GM19324 (cell line): ENCODE measurements around the gene ZNF343.
A peak's percentile ranks its signal among the peaks of the same experiment; 100 is the strongest.
"Not testable (repeated sequence)": the region's sequence is repeated elsewhere in the genome, so short reads cannot be mapped to it uniquely, and the experiment has no call there.

ENCODE experiments used
- ATAC-seq: cut with Tn5 transposase; IDR thresholded peaks from one replicate; pipeline ENCODE4 v1.9.1; 2021; ENCODE audit warnings: mild to moderate bottlenecking, moderate library complexity; ENCODE audit not compliant: unreplicated experiment, low FRiP score

ZNF343 gene

DNA sequence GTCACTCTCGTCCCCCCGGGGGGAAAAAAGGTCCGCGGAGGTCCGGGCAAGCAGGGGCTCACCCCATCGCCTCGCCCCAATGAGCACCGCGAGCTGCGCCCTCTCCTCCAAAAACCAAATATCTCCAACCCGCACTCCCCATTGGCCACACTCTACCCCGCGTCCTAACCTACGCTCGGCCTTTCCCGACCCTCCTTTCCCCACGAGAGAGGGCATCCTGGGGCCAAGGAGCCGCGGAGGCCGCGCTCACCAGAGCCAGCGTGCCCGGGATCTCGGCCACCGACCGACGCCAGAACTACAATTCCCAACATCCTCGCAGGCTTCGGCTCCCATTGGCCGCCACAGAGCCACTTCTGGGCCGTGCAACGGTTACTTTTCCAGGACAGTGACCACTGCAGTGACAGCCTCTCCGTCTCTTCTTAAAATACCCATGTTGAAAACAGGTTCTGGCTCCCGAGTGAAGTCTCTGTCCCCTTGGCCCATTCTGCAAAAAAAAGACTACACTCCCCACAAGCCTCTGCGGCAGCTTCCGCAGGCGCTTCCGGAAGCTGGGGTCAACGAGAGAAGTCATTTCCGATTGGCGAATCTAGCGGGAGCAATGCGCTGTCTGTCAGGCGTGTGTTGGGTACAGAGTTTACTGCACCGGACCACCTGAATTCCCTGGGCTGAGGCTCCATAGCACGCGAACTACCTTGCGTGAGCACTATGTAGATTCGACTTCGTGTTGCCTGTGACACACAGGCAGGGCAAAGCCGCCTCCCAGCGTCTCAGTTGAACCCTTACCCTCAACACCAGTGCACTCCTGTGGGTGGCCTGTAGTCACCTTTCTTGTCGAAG, at the start of gene ZNF343:
Gene ZNF343, minus strand, starts transcription at position 285 of the 837 bp plus-strand sequence. CDS start 15,020 bp downstream, outside the sequence.
- peak; percentile 92 for ATAC-seq

DNA sequence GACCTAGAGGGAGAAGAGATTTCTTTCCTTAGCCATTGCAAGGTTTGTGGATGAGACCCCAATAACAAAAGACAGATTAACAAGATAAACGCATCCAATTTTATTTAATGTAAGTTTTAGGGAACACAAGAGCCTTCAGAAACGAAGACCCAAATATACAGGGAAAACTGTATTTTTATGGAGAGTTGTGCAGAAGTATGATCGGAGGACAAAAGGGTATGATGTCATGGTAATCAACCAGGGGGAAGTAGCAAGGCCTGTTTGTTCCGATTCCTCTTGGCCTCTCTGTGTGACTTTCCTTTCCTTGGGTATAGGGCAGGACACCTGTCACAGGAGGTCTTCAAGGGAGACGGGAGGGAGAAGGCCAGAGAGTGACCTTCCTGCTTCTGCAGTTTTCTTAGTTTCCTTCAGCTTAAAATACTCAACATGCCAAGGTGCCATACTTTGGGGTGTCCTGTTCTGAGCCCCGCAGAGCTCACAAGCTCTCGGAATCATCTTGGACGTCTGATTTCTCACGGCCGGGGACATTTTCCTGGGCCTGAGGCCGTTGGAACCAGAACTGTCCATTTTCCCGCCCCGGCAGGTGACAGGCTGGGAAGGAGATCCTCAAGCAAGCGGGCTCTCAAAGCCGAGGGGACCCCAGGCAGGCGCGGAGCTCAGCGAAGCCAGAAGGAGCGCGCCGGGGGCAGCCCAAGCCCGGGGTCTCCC, 49.3 kb upstream of the ZNF343 start:
- ATAC-seq = no peak

DNA sequence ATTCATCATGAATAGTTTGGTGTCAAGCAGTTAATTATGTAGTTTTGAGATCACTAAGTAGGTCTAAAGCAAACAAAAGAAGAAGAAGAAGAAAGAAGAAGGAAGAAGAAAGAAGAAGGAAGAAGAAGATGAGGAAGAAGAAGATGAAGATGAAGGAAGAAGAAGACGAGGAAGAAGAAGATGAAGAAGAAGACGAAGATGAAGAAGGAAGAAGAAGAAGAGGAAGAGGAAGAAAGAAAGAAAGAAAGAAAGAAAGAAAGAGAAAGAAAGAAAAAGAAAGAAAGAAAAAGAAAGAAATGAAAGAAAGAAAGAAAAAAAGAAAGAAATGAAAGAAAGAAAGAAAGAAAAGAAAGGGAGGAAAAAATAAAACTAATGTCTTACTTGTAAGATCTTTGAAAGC, 36.9 kb upstream of the ZNF343 start:
- no peak for ATAC-seq

DNA sequence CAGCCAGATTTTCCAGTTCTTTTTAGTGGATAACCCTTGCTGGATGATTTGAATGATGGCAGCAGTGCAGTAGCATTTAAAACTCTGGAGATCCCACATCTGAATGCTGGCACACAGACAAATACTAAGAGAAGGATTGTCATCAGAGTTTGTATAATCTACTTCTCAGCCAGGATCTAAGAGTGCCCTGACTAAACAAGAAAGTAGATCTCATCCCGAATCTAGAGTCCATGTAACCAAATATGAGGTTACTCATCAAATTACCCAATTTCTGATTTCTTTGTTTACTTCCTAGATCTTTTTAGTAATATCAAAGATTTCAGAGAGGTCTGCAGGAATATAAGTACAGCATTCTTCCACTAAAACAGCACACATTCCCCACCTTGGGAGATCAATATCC, 35.5 kb upstream of the ZNF343 start:
- ATAC-seq = no peak

DNA sequence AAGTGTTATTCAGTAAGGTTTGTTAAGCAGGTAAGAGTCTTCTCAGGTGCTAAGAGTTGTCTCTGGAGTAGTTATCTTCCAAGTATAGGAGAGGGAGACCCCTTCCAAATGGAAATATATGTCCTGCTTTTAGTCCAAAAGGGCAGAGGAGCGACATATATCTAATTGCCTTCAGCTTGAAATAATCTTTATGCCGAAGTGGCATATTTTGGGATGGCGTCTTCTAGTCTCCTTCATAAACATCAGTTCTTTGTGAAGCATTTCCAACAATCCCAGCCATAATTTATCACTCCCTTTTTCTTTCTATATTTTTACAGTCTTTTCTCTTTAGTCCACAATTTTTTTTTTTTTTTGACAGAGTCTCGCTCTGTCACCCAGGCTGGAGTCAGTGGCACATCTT, 33.6 kb upstream of the ZNF343 start:
- ATAC-seq = no peak

DNA sequence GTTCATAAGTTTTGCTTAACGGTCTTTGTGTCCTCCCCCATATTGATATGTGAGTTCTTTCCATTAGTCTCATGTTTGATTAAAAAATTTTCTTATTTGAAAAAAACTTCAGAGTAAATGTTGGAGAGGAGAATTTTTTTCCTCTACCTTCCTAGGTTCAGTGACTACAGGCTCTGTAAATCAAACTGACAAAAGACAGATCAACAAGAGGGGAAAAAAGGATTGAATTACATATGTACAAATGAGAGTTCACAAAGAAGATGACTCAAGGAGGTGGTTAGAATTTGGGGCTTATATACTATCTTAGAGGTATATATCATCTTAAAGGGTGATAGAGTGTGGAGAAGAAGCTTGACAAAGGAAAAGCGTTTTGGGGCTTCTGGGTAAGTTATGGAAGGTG, 33.2 kb upstream of the ZNF343 start:
- ATAC-seq = no peak

DNA sequence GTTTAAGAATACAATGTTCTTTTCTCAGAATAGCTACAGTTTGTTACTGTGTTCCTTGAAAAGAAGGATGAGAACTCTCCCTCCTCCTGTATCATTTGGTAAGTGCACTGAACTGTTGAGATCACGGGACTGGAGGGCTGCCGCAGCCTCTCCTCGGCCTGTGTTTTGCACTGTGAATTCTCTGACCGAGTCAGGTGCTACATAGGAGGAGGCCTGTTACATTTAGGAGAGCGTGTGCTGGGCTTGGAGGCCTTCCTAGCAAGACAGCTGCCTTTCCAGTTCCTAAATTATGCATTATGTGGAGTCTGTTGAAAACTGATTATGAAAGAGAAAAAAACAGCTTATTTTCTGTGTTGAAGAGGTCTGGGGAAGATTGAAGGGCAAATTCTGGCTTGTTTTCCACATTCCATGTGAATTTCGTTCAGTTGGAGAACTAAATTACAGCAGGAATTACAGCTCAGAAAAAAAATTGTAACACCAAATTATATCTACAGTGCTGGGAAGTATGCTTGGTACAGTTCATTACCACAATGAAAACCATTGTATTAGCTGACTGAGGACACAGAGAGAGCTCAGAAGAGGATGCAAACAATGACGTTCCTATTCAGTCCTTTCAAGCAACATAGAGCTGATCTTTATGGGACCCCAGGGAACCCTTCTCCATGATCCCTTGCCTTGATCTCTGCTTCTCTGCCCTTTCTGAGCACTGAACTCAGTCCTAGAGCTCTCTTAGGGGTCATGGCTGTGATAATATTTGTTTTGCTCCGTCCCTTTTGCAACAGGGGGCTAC, 30.4 kb upstream of the ZNF343 start:
- no peak for ATAC-seq

DNA sequence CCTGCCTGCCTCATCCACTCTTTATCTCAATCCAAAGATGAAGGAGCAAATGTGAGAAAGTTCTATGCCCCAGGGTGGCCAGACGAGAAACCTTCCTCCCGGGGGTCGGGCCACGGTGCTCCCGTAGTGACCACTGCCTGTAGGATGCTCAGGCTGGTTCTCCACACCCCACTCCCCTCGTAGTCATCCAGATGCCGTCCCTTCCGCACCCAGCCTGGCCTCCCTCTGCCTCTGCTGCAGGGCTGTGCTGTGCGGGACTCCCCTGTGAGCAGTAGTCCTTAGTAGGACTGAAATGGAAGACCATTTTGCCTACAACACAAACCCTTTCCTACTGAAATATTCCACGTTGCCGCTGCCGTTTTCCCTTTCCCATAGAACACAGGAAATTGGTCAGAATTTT, 29.6 kb upstream of the ZNF343 start:
- ATAC-seq = no peak

DNA sequence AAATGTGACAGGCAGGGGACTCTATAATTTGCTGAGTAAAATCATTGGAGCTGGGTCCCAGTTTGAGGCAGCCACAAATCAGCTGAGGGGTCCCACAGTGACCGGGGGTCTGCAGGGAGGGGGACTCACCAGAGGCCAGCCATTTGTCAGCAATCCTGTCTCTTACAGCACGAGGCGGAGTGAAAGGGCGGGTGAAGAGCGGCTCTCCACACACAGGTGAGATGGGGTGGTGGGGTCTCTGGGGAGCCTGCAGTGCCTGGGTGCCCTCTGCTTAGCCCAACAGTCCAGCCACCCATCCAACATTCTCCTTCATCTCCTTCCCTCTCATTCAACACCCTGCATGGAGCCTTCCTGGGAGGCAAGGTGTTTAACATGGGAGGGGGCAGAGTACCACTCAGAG, 28.4 kb upstream of the ZNF343 start:
- no peak for ATAC-seq

DNA sequence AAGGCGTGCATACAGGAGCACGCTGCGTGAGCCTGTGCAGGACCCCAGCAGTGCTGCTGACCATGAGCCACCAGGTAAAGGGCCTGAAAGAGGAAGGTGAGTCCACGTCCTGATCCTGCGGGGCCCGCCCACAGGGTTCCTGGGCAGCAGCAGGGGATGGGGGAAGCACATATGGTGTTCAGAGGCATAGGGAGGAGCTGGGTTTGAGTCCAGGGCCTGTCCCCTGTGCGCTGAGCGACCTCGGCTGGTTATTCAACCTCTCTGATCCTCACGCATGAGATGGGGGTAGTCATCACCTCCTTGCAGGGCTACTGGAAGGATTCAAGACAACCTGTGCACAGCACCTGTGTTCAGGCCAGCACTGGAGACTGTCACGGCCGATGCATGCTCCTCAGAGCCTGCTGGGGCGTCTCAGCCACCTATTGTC, 27.9 kb upstream of the ZNF343 start, which contains the start of gene TMC2:
Gene TMC2, plus strand, starts transcription at position 14 of the 427 bp plus-strand sequence. Its CDS starts 49 bp downstream, at position 63.
- ATAC-seq = no peak

DNA sequence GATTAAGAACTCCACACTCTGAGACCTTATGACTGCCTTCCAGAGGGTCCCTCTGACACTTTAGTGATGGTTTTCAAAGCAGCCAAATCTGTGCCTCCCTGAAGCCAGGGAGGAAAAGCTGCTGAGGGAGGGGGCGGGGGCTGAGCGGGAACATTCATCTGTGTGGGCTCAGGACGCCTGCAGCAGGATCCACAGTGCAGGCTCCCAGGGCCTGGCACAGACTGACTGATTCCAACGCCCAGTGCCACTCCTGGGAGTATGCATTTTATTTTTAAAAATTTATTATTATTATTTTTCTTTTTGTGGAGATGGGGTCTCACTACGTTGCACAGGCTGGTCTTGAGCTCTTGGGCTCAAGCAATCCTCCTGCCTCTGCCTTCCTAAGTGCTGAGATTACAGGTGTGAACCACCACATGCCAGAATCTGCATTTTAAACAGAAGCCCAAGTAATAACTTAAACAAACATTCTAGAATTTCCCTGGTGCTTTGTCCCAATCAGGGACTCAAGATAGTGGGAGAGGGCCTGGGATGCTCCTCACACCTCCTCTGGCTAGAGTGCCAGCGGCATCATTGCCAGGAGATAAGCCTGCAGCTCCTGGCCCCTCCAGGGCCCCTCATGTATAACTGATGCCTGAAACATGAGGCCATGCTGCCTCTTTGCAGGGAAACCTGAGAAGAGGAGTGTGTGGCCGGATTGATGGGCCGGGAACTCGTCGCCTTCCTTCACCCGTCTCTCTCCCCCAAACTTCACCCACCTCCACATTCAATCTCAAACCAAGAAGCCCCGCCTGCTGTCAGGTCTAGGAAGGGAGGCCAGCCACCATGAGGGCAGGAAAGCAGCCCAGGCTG, 27.2 kb upstream of the ZNF343 start:
- no peak for ATAC-seq

DNA sequence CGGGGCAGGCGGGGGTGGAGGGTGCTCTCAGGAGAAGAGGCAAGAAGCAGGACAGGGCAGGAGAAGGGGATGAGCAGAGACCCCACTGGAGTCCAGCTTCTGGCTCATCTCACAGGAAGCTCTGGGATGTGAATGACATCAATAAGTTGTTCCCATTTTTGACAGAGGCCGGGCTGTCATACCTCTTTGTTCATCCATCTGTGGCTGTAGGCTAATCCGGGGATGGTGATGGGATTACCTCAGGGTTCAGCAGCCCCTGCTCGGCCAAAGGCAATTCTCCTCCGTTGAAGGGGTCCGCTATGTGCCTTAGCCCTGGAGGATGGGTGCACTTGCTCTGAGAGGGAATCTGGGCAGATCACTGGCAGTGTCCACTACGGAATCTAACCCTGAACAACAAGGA, 24.4 kb upstream of the ZNF343 start:
- ATAC-seq = no peak

DNA sequence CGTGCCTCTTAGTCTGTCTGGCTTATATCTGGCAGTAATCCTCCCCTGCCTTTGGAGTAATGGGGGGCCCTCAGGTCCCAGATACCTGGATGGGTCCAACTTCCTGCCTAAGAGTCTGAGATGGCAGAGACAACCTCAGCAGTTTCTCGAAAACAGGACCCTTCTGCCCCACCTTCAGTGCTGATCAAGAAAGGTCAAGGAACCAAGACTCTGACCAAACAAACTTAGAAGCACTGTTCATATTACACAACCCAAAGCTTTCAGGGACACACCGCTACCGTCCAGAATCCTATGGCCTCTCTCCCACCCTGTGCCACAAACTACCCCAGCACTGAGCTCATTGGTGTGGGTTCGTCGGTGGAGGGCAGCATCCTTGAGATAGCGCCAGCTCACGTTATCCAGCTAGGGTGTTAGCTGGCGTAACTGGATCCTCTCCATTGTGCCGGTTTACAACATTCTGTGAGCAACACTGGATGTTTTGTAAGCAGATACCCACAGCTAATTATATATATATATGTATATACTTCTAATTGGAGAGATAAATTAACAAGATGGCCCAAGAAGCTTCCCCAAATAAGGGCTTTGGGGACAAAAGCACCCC, 20.1 kb upstream of the ZNF343 start:
- ATAC-seq = no peak

DNA sequence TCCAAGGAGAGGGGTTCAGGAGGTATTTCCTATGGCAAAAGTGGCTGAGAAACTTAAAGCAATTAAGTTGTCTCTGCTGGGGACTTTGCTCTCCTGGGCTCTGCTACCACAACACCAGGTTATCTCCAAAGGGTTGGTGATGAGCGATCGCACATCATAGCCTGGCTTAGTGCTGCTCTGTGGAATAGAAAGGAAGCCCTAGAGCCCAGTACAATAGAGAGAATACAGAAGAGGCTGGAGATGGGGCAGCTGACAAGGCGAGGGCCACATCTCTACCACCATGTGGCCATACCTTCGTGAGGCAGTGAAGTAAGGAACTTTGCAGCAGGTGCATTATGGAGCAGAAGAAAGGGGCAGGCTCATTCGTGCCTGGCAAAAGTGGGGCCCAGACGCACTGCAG, 19.0 kb upstream of the ZNF343 start:
- no peak for ATAC-seq

DNA sequence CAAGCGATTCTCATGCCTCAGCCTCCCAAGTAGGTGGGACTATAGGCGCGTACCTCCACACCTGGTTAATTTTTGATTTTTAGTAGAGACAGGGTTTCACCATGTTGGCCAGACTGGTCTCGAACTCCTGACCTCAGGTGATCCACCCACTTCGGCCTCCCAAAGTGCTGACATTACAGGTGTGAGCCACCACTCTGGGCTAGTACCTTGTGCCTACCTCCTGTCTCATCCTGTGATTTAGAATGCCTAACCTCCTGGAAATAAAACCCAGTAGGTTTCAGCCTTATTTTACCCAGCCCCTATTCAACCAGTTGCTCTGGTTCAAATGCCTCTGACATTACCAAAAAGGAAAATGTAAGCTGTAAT, 17.5 kb upstream of the ZNF343 start:
- ATAC-seq = not testable (repeated sequence)

DNA sequence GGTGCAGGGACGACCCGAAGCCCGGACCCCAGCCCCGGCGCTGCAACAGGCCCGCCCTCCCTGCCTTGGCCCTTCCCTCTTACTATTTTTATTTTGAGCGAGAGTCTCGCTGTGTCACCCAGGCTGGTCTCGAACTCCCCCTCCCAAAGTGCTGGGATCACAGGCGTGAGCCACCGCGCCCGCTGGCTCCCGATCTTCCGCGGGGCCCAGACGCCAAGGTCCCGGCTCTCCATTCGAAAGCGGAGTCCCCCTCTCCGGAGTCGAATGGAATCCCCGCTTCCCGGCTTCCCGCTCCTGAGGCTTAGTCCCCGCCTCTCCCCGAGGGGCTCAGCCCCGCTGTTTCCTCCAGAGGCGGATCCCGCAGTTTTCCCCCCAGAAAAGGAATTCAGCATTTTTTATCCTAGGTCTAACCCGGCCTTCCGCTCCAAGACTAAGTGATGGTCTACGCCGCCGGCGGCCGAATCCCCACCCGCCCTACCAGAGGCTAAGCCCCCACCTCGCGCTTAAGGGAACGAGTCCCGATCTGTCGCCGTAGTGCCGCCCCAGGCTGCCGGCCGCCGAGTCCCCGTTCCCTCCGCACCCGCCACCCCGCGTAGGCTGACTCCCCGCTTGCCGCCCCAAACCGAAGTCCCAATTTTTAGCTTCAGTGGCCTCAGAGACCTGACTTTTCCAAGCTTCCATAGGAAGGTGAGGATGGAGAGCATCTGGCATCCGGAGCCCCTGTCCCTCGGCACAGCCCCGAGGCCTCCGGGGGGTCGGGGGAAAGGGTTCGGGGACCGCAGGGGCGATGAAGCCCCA, 16.2 kb upstream of the ZNF343 start:
- peak; percentile 24 for ATAC-seq

DNA sequence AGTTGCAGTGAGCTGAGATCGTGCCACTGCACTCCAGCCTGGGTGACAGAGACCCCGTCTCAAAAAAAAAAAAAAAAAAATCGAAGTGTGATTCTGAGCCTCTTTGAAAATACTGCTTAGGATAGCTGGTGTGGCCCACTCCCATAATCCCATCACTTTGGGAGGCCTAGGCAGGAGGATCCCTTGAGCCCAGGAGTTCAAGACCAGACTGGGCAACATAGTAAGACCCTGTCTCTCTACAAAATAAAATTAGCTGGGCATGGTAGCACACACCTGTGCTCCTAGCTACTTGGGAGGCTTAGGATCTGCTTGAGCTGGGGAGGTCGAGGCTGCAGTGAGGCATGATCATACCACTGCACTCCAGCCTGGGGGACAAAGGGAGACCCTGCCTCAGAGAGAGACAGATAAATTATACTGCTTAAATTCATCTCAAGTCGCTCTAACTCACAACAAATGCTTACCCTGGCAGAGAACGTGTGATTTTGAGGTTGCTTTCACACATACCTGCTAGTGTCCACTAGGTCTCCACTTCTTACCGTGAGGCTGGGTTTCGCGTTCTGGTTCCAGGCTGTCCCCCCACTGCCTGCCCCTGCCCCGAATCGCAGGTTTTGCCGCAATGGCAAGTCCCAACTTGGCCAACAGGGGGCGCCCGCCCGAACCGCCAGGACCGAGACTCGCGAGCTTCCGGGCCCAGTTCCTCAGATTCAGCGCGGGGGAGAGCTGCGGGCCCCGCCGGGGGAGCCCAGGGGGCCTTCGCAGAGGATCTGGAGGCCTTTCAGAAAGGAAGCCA, 15.4 kb upstream of the ZNF343 start:
- ATAC-seq = peak; percentile 44

DNA sequence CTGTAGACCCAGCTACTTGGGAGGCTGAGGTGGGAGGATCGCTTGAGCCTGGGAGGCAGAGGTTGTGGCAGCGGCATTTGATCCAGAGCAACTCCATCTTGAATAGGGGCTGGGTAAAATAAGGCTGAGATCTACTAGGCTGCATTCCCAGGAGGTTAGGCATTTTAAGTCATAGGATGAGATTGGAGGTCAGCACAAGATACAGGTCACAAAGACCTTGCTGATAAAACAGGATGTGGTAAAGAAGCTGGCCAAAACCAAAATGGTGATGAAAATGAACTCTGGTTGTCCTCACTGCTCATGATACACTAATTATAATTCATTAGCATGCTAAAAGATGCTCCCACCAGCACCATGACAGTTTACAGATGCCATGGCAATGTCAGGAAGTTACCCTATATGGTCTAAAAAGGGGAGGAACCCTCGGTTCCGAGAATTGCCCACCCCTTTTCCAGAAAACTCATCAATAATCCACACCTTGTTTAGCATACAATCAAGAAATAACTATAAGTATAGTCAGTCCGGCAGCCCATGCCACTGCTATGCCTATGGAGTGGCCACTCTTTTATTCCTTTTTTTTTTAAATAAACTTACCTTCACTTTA, 14.2 kb upstream of the ZNF343 start:
- ATAC-seq = not testable (repeated sequence)
